GM18870 (cell line): ENCODE data around the gene MALSU1.
"Not testable (repeated sequence)": the region's sequence is repeated elsewhere in the genome, so short reads cannot be mapped to it uniquely, and the experiment has no call there.

Source experiments
- ATAC-seq: cut with Tn5 transposase; IDR thresholded peaks from one replicate; pipeline ENCODE4 v1.9.1; 2021; ENCODE audit warnings: moderate library complexity; ENCODE audit not compliant: unreplicated experiment

MALSU1 gene

DNA sequence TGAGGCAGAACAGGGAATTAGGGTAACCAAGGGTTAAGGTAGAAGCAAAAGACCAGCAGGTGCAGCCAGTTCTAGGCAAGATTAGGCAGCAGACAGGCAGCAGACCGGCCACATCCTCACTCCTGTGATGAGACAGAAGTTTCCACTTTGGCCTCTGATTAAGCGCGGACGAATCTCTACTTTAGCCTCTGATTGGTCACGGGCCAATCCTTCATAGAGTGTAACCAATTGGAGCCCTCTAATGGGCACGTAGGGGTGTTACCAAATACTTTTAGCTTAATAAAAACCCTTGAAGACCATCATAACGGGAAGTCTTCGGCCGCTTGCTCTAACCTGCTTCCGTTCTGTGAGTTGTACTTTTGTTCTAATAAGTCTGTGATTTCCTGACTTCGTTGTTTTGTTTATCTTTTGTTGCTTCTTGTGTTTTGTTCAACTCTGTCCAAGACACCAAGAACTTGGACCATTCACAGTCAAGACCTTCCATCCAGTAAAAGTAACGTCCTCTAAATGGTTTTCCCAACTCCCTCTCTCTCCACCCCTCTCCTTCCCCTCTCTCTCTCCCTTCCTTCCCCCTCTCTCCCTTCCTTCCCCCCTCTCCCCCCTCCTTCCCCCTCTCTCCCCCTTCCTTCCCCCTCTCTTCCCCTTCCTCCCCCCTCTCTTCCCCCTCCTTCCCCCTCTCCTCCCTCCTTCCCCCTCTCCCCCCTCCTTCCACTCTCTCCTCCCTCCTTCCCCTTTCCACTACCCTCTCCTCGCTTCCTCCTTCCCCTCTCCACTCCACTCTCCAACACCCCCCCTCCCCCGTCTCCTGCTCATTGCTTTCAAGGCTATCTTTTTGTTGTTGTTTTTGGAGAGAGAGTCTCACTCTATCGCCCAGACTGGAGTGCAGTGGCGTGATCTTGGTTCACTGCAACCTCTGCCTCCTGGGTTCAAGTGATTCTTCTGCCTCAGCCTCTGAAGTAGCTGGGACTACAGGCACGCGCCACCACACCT lies 13.2 kb upstream of the MALSU1 start:
- ATAC-seq = no peak

- no peak for ATAC-seq
Measured at GRCh38 chr7:23287612-23288011, 11.5 kb upstream of the MALSU1 start.

- no peak for ATAC-seq
Measured at GRCh38 chr7:23290993-23291392, 8.1 kb upstream of the MALSU1 start.

DNA sequence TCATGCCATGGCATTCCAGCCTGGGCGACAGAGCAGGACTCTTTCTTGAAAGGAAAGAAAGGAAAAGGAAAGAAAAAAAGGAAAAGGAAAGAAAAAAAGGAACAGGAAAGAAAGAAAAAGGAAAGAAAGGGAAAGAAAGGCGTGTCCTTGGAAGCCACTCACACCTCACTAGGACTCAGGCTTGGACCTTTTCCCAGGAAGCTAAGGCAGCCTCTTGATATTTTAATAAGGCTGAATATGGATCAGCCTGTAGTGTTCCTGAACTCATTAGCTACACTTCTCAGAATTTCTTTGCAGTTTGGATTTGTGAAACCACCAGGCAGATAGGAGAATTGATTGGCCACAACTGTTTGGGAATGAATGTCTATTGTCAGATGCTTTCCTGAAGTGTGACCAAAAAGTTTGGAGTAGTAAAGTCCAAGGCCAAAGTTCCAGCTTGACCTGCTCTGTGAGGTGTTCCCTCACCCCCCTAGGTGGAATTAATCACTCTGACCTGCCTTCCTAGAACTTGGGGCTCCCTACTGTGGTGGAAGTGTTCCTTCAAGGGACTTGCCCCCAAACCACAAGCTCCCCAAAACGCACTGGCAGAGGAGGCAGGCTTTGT lies 7.1 kb upstream of the MALSU1 start:
- no peak for ATAC-seq

DNA sequence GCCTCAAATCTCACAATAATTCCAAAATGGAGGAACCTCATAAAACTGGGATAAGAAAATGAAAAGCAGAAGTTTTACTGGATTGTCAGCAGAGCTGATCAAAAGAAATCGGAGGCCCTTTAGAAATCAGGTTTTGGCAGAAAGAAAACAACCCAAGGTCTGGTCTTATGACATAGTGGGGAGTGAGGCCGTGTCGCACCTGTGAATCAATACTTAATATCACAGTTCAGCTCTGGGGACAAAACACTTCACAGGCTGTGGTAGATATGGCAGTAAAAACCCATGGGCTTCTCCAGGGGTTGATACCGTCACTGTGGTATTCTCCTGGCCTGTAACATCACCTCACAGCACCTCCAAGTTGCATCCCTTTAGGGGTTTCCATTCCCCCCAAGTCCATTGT lies 6.5 kb upstream of the MALSU1 start:
- no peak for ATAC-seq

DNA sequence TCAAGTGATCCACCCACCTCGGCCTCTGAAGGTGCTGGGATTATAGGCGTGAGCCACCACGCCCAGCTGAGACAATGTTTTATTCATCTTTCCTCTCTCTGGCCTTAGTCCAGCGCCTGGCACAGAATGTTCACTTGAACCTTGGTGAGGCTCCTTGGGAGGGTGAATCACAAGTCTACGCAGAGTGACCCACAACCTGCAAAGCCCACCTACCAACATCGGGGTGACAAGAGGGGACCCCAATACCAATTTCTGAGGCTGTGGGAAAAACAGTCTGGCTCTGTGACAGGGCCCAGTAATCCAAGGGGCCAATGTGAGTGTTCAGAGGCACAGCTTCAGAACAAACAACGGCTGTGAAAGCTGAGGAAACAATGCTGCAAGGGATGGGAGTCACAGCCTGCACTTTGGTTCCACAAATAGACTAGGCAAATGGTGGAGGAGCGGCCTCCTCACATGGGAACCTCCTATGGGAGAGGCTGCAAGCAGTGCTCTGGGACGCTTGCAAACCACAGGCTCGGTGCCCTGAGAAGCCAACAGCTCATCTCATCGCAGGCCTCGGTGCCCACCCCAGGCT lies 5.6 kb upstream of the MALSU1 start:
- no peak for ATAC-seq

- no peak for ATAC-seq
Measured at GRCh38 chr7:23294549-23295400, 4.4 kb upstream of the MALSU1 start.

DNA sequence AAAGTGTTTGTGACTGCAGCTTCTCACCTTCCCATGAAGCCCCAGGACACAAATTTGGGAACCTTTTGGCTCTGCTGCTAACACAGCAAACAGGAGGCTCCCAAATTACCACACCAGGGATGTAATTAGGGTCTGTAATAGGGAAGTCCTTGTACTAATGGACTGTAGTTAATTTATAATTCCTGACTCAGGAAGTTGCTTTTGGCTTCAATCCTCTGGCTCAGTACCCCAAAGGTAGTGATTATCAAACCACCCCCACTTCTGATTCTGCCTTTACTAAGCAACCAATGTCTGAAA lies 3.8 kb upstream of the MALSU1 start:
- ATAC-seq = no peak

DNA sequence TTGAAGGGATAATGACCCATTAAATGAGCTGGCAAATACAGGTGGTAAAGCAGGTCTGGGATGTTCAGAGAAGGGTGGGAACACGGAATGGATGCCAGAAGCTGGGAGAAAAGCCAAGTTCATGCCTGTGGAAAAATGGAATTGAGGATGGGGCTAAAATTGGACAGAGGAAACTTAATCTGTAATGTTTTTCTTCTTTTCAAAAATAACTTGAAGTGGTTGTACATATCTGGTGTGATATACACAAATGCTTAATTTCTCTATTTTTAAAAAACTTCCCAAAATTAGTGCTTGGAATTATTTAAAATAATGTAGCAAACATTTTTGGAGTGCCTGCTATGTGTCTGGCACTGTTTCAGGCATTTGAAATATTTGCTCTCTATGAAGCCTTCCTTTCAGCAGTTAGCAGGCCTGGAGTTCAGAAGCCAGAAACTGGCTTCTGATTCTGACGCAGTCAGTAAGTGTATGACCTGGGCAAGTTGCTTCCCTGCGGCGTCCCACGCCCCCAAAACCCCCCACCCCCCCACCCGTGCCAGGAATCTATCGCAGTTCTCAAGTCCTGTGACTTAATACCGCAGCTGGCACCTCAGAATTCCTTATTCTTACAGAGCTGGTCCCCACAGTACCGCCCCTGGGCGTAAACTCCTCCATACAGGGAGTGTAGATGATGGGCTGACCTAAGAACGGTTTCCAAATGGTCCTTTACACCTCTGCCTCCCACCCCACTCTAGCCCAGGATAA lies 828 bp upstream of the MALSU1 start:
- ATAC-seq = no peak

- no peak for ATAC-seq
Measured at GRCh38 chr7:23299770-23300300, 696 bp downstream of the MALSU1 start.

GRCh38 chr7:23306936-23307521 lies 7.9 kb downstream of the MALSU1 start:
- ATAC-seq = no peak

GRCh38 chr7:23308754-23309153 lies 9.6 kb downstream of the MALSU1 start:
- ATAC-seq = no peak

GRCh38 chr7:23312141-23312540 lies 13.0 kb downstream of the MALSU1 start:
- not testable (repeated sequence) for ATAC-seq

DNA sequence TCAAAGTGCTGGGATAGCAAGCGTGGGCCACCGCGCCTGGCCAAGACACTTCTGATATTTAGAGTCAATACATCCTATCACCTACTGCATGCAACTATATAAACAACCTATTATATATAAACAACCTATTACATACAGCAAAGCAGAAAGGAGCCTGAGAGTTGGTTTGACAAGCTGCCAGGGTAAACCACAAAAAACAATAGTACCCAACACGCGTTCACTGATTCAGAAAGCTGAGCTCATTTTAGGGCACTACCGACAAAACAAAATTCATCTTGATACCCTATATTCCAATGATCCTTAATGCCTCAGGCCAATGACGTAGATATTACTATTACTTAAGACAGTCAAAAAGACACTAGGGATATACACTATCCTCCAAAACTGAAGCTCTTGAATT lies 16.2 kb downstream of the MALSU1 start:
- ATAC-seq = no peak

DNA sequence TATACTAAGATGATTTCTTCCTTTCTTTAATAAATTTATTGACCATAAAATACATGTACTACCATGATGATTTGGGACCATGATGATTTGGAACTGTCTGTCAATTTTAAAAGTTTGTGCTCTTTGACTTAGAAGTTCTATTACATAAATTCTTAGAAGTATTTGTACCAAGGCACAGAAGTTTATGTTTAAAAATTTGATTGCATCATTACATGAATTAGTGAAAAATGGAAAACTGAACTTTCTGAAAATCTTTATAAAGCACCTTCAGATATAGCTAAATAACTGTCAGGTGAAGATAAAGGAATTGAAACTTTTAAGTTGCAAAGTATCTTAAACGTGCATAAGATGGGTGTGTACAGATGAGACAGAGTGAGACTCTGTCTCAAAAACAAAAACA lies 32.0 kb downstream of the MALSU1 start:
- no peak for ATAC-seq

DNA sequence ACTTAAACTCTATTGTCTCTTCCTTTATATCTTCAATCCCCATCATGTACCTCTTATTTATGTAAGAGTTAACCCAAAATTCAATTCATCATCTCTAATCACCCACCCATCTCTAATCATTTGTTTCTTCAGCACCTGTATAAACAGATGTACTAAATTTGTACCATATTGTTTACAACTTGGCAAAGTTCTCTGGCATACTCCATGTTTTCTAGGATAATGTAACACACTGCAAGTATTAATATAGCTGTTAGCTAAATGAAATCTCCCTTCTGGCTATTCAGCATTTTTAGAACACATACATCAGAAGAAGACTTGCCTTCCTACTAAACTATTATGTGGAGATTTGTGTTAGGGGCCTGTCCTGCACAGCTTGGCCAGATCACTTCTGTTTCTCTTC lies 33.1 kb downstream of the MALSU1 start:
- no peak for ATAC-seq

DNA sequence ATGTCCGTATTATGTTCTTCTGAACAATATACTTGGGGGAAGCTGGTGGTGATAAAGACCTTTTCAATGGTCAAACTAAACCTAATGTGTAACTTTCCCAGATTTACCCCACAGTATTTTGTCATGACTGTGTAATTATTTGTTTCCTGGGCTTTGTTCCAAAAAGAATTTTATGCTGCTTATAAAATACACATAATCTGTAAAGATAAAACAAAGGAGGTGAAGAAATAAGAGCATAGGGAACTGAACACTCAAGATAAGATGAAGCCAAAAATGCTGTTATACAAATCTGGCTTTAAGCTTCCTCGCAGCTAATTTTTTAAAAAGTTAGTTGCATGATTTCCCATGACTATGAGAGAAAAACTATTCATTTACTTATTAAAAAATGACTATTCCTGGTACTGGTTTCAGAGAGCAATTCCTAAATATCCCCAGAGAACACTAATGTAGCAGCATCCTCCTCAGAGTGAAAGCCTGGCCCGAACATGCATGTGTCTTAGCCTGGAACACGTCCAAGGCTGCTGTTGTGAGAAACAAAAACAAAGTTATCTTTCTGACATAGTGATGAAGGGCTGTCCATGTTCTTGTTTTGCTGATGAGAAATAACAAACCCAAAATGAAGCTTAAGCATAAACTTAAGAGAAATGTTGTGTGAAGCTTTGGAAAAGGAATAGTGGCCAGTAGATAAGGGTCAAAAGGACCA lies 33.9 kb downstream of the MALSU1 start:
- no peak for ATAC-seq

DNA sequence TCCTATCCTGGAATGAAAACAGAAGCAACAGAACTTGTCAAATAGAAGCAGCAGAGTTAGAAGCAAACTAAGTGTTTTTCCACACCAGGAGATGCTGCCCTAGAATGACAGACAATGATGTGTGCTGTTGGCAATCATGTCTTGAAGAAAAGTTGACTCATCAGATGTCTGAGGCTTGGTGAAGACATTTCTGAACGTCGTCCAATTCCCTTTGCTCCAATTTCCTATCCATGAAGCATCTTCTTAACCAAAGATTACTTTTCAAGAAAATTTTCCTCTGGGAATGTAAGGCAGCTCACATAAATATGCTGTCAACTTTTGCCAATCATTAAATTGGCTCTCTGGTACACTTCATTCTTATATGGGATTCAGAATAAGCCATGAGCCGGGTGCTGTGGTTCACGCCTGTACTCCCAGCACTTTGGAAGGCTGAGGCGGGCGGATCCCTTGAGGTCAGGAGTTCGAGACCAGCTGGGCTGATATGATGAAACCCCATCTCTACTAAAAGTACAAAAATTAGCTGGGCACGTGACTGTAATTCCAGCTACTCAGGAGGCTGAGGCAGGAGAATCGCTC lies 34.6 kb downstream of the MALSU1 start:
- no peak for ATAC-seq

DNA sequence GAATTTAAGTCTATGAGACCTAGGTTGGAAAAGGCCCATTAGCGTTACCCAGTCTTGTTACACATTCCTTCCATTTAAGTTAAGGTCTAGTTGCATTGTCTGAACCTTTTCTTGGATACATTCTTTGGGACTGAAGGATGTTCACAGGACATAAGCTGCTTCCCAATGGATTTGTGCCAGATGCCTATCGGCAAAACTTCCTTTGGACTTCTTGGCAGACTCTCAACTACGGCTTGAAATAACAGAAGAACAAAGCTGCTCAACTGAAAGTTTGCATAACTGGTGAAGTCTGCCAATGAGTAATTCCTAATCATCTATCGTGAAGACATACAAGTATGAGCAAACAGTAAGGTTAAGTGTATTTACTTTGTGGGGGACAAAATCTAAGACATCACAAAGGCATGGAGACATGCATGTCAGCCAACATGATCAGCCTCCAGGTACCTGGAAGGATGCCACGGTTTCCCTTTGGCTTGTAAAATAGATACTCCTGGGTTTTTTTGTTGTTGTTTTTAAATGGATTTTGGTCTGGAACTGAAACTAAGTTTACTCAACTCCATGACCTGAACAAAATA lies 35.4 kb downstream of the MALSU1 start:
- ATAC-seq = no peak
